ENCODE measurements around the gene ZBTB20. TPM values are rescaled to one million over a fixed set of nuclear protein-coding genes. Genes with fewer than 3 reads are reported as not detected.

The ZBTB20 gene
- total and polyA plus RNA-seq, 2 of the 4 experiments (the other 2 are of a cell fraction): 0.75 to 14.7 TPM

DNA sequence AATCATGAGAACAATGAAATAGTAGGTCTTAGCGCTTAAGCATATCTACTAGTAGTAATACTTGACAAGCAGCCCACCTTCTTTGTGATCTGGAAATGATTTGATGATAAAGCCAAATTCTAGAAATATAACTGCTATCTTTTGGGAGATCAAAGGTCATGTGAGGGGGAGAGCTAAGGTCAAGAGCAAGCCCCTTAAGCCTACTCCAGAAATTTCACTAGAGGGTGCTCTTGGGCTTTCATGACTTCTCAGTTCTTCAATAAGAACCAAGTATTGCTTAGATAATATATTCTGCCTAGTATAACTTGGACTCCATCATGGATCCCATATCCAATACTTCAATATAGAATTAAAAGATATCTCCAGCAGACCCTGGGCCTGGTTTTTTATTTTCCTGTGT is 319.6 kb downstream of the ZBTB20 start:
- no peak overlapping the region for H3K23ac ChIP-seq (ENCODE audit: low read depth, low read length)
- no peaks in the 10 kb centered on the region for H3K9me1 ChIP-seq (ENCODE audit: insufficient read depth, low read length)
- no peak overlapping the region for H2AK5ac ChIP-seq (ENCODE audit: low read depth, low read length)
- H3K56ac ChIP-seq (ENCODE audit: extremely low read depth, insufficient read depth, low read length): no peak overlapping the region
- H3K4me2 ChIP-seq (ENCODE audit: low read depth, low read length): no peak overlapping the region
- in situ Hi-C loops (cut with MboI; ENCODE audit: low sequenced_read_pairs) (loop anchor here (25.0 kb wide), 2 partner anchors 860 to 985 kb away; no protein-coding TSS in a partner anchor), intact Hi-C loops (cut with micrococcal nuclease) (loop anchor here (1.0 to 5.0 kb wide), 3 partner anchors 265 to 865 kb away; no protein-coding TSS in a partner anchor), dilution Hi-C loops (cut with HindIII; ENCODE audit: low sequenced_read_pairs, unreplicated experiment) (no loop called here)
- WGBS, 2 experiments (ENCODE audit: extremely low coverage in 2 of 2, insufficient read length in 1 of 2): no CpG with 5 or more reads among the region's 1 CpG
- no peak overlapping the region for H4K91ac ChIP-seq (ENCODE audit: insufficient read depth, low read depth, low read length)
- H3K14ac ChIP-seq (replicated peaks; ENCODE audit: low read depth, low read length): no peak overlapping the region
- no peaks in the 10 kb centered on the region for H3K36me3 ChIP-seq (ENCODE audit: control insufficient read depth, insufficient read depth, low read length)
- H3K4me1 ChIP-seq (ENCODE audit: control insufficient read depth, insufficient read depth, low read length): no peaks in the 10 kb centered on the region
- ChIA-PET POLR2A (ENCODE audit: unreplicated experiment) (no interaction called here), CTCF (interaction anchor here (0.6 kb wide), 1 partner anchor 264 kb away, joined by 4 read pairs; no protein-coding TSS in a partner anchor)
- no peak overlapping the region for H3K9ac ChIP-seq (ENCODE audit: low read depth, low read length)
- DNase-seq (peak; percentile 58), ATAC-seq (ENCODE audit: low read depth) (peak; percentile 77)
- no peak overlapping the region for H4K8ac ChIP-seq (ENCODE audit: low read depth in 2 of 2, low read length in 2 of 2)
- no TSS peak for BruUV-seq (replicated peaks)
- no peak overlapping the region for H3K18ac ChIP-seq (ENCODE audit: low read depth, low read length)
- no peak overlapping the region for H3K4me3 ChIP-seq (ENCODE audit: insufficient read depth, low read depth, low read length)
- no peak overlapping the region for H2BK20ac ChIP-seq (ENCODE audit: low read depth, low read length)
- H4K20me1 ChIP-seq (ENCODE audit: insufficient read depth, low read length): no peaks in the 10 kb centered on the region
- no peak overlapping the region for H3K27ac ChIP-seq (ENCODE audit: insufficient read depth, low read length)
- H3K9me3 ChIP-seq (ENCODE audit: control insufficient read depth, insufficient read depth, low read length): no peaks in the 10 kb centered on the region
- no peak overlapping the region for H2AFZ ChIP-seq (replicated peaks; ENCODE audit: low read length, poor library complexity)
- no peak overlapping the region for H4K5ac ChIP-seq (ENCODE audit: low read depth, low read length)
- peak; percentile 70 for TF ChIP-seq SMC3 (IDR thresholded peaks at IDR 0.05; ENCODE audit: low read depth, low read length)
- peak; percentile 74 for TF ChIP-seq RAD21 (IDR thresholded peaks at IDR 0.05; ENCODE audit: low read length)
- TF ChIP-seq CTCF (conservative IDR thresholded peaks at IDR 0.05; ENCODE audit: low read depth, low read length): peak; percentile 61
- no peak for TF ChIP-seq CHD1 (IDR thresholded peaks at IDR 0.05; ENCODE audit: low read depth, low read length)
- H2BK120ac ChIP-seq (ENCODE audit: low read depth, low read length): no peak overlapping the region
- H2BK15ac ChIP-seq (ENCODE audit: low read depth, low read length): no peak overlapping the region
- H3K4ac ChIP-seq (ENCODE audit: low read depth, low read length): no peak overlapping the region
- no peak overlapping the region for H2BK5ac ChIP-seq (ENCODE audit: low read depth, low read length, poor library complexity, severe bottlenecking)
- H2AK9ac ChIP-seq (replicated peaks; ENCODE audit: low read depth, low read length, poor library complexity): no peak overlapping the region
- H3K79me1 ChIP-seq (ENCODE audit: low read depth in 1 of 2, low read length in 2 of 2): no peaks in the 10 kb centered on the region; a peak in 1 of 4 replicates
- H3K27me3 ChIP-seq (ENCODE audit: control insufficient read depth, insufficient read depth, low read length): no peaks in the 10 kb centered on the region

Data from IMR-90 (cell line).